ENCODE results near the gene EVX1. TPM values are rescaled to one million over a fixed set of nuclear protein-coding genes. Genes with fewer than 3 reads are reported as not detected.

EVX1 gene
- total RNA-seq, 4 donors from 2014 or later = 1.4 to 17.2 (median 3.4) TPM; not detected in 1

- in situ Hi-C loops (cut with MboI; ENCODE audit: low pct_ligation_motif_present in 1 of 4, low pct_unique_long_range_greater_than_20kb in 1 of 4, low sequenced_read_pairs in 3 of 4) (no loop called here), intact Hi-C loops (cut with DNase I; ENCODE audit: low total_unique reads) (no loop called here)
- TF ChIP-seq EP300 (IDR thresholded peaks at IDR 0.05; ENCODE audit: low read depth) (no peak), POLR2A (IDR thresholded peaks at IDR 0.05) (no peak), POLR2AphosphoS5 (IDR thresholded peaks at IDR 0.05) (no peak), CTCF (IDR thresholded peaks at IDR 0.05) (no peak)
- peak; percentile 10 for DNase-seq
- Histone ChIP-seq H3K36me3 (no peaks in the 10 kb centered on the region), H3K27ac (no peak overlapping the region), H3K4me1 (peaks cover 24 to 52% (median 48%) of the 10 kb centered on the region in 4 donors), H3K9me3 (no peaks in the 10 kb centered on the region), H3K27me3 (peaks cover 100% of the 10 kb centered on the region), H3K4me3 (peak overlapping the region in 2 of 4 donors; percentile 22 to 47)
- WGBS, 2 donors (ENCODE audit: low coverage in 1 of 2) = 12% methylated on average over 37 of the region's 43 CpGs; no CpG with 5 or more reads in 1 of the 2 donors
Measured at GRCh38 chr7:27243340-27244163, 950 bp downstream of the EVX1 start.

GRCh38 chr7:27244488-27245123 lies 2.0 kb downstream of the EVX1 start:
- Histone ChIP-seq H3K27me3 (peaks cover 100% of the 10 kb centered on the region), H3K4me3 (no peak overlapping the region), H3K27ac (no peak overlapping the region), H3K4me1 (peaks cover 20 to 47% (median 43%) of the 10 kb centered on the region in 4 donors), H3K36me3 (no peaks in the 10 kb centered on the region), H3K9me3 (no peaks in the 10 kb centered on the region)
- in situ Hi-C loops (cut with MboI; ENCODE audit: low pct_ligation_motif_present in 1 of 4, low pct_unique_long_range_greater_than_20kb in 1 of 4, low sequenced_read_pairs in 3 of 4) = no loop called here
- intact Hi-C loops (cut with DNase I; ENCODE audit: low total_unique reads) = no loop called here
- DNase-seq = peak; percentile 48
- TF ChIP-seq CTCF (IDR thresholded peaks at IDR 0.05) (no peak), EP300 (IDR thresholded peaks at IDR 0.05; ENCODE audit: low read depth) (no peak), POLR2AphosphoS5 (IDR thresholded peaks at IDR 0.05) (peak in 2 of 3 donors; percentile 26 to 68), POLR2A (IDR thresholded peaks at IDR 0.05) (peak; percentile 52)
- WGBS, 2 donors (ENCODE audit: low coverage in 1 of 2) = 25 to 44% methylated on average over 2 to 18 of the region's 18 CpGs

- Histone ChIP-seq H3K4me3 (peak overlapping the region in 2 of 4 donors; percentile 17 to 39), H3K36me3 (no peaks in the 10 kb centered on the region), H3K27me3 (peaks cover 100% of the 10 kb centered on the region), H3K4me1 (peaks cover 19 to 41% (median 37%) of the 10 kb centered on the region in 4 donors), H3K9me3 (no peaks in the 10 kb centered on the region), H3K27ac (no peak overlapping the region)
- no peak for TF ChIP-seq CTCF (IDR thresholded peaks at IDR 0.05)
- peak; percentile 47 for TF ChIP-seq POLR2A (IDR thresholded peaks at IDR 0.05)
- TF ChIP-seq EP300 (IDR thresholded peaks at IDR 0.05; ENCODE audit: low read depth) = no peak
- intact Hi-C loops (cut with DNase I; ENCODE audit: low total_unique reads) (no loop called here), in situ Hi-C loops (cut with MboI; ENCODE audit: low pct_ligation_motif_present in 1 of 4, low pct_unique_long_range_greater_than_20kb in 1 of 4, low sequenced_read_pairs in 3 of 4) (no loop called here)
- WGBS, 2 donors (ENCODE audit: low coverage in 1 of 2) = 40% methylated on average over 36 of the region's 37 CpGs; no CpG with 5 or more reads in 1 of the 2 donors
- DNase-seq = no peak
Measured at GRCh38 chr7:27245124-27245797, 2.7 kb downstream of the EVX1 start.

Measured in transverse colon (tissue), 4 donors.